Chondrocyte (in vitro differentiated cells): ENCODE data around the gene TPRG1L. TPM values are rescaled to one million over a fixed set of nuclear protein-coding genes. Genes with fewer than 3 reads are reported as not detected.
A peak's percentile ranks its signal among the peaks of the same experiment; 100 is the strongest.
"Not testable (repeated sequence)": the region's sequence is repeated elsewhere in the genome, so short reads cannot be mapped to it uniquely, and the experiment has no call there.

Source experiments
- DNase-seq: peaks from one replicate; pipeline ENCODE4 v3.0.0; 2021; ENCODE audit warnings: mixed read lengths, low spot score
- H3K27ac Mint-ChIP-seq: one replicate; pipeline ENCODE4 v1.8.0; 2021; ENCODE audit warnings: mild to moderate bottlenecking, moderate library complexity, mixed read lengths; ENCODE audit not compliant: unreplicated experiment
- H3K27me3 Mint-ChIP-seq: 2 replicates; pipeline ENCODE4 v1.8.0; 2021; ENCODE audit warnings: low read depth, mixed read lengths
- H3K36me3 Mint-ChIP-seq: 2 replicates; pipeline ENCODE4 v1.8.0; 2021; ENCODE audit warnings: low read depth, mixed read lengths
- H3K4me1 Mint-ChIP-seq: 2 replicates; pipeline ENCODE4 v1.8.0; 2021; ENCODE audit warnings: low read depth, mild to moderate bottlenecking, mixed read lengths
- H3K4me3 Mint-ChIP-seq: one replicate; pipeline ENCODE4 v1.8.0; 2021; ENCODE audit warnings: mild to moderate bottlenecking, moderate library complexity, mixed read lengths; ENCODE audit not compliant: unreplicated experiment
- H3K9me3 Mint-ChIP-seq: 2 replicates; pipeline ENCODE4 v1.8.0; 2021; ENCODE audit warnings: low read depth, mixed read lengths
- total RNA-seq: library from RNA; stranded (reverse); gene quantifications from 3 replicates; pipeline ENCODE4 v1.2.1, GENCODE V29; 2021
- TF ChIP-seq, protein P1 (sequence below): fragments of 200-600 bp; sonication (generic); IDR thresholded peaks from 2 replicates; pipeline ENCODE4 v1.5.0; 2021; ENCODE audit warnings: antibody characterized with exemption, mild to moderate bottlenecking, moderate library complexity

The TPRG1L gene
- total RNA-seq, 1 donor from 2014 or later, result 53.7 TPM

DNA sequence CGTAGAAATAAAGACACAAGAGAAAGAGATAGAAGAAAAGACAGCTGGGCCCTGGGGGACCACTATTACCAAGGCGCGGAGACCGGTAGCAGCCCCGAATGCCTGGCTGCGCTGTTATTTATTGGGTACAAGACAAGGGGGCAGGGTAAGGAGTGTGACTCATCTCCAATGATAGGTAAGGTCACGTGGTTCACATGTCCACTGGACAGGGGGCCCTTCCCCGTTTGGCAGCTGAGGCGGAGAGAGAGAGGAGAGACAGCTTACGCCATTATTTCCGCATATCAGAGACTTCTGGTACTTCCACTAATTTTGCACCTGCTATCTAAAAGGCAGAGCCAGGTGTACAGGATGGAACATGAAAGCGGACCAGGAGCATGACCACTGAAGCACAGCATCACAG, 4.1 kb upstream of the TPRG1L start:
- TF ChIP-seq, protein P1, sequence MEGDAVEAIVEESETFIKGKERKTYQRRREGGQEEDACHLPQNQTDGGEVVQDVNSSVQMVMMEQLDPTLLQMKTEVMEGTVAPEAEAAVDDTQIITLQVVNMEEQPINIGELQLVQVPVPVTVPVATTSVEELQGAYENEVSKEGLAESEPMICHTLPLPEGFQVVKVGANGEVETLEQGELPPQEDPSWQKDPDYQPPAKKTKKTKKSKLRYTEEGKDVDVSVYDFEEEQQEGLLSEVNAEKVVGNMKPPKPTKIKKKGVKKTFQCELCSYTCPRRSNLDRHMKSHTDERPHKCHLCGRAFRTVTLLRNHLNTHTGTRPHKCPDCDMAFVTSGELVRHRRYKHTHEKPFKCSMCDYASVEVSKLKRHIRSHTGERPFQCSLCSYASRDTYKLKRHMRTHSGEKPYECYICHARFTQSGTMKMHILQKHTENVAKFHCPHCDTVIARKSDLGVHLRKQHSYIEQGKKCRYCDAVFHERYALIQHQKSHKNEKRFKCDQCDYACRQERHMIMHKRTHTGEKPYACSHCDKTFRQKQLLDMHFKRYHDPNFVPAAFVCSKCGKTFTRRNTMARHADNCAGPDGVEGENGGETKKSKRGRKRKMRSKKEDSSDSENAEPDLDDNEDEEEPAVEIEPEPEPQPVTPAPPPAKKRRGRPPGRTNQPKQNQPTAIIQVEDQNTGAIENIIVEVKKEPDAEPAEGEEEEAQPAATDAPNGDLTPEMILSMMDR, result no peak
- H3K9me3 Mint-ChIP-seq, result no peaks in the 10 kb centered on the region
- no peak for DNase-seq
- no peak overlapping the region for H3K27ac Mint-ChIP-seq
- no peaks in the 10 kb centered on the region for H3K36me3 Mint-ChIP-seq
- no peak overlapping the region for H3K4me3 Mint-ChIP-seq
- H3K4me1 Mint-ChIP-seq, result peaks cover 34% of the 10 kb centered on the region
- H3K27me3 Mint-ChIP-seq, result peaks cover 2% of the 10 kb centered on the region

DNA sequence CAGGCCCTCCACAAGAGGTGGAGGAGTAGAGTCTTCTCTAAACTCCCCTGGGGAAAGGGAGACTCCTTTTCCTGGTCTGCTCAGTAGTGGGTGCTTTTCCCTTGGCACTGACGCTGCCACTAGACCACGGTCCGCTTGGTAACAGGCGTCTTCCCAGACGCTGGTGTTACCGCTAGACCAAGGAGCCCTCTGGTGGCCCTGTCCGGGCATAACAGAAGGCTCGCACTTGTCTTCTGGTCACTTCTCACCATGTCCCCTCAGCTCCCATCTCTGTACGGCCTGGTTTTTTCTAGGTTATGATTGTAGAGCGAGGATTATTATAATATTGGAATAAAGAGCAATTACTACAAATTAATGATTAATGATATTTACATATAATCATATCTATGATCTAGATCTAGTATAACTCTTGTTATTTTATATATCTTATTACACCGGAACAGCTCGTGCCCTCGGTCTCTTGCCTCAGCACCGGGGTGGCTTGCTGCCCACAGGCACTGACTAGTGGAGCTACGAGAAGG, 3.6 kb upstream of the TPRG1L start:
- not testable (repeated sequence) for H3K36me3 Mint-ChIP-seq, DNase-seq, H3K27me3 Mint-ChIP-seq, H3K27ac Mint-ChIP-seq, H3K9me3 Mint-ChIP-seq, H3K4me3 Mint-ChIP-seq
- H3K4me1 Mint-ChIP-seq, result peaks cover 39% of the 10 kb centered on the region
- TF ChIP-seq, protein P1, result peak; percentile 78

DNA sequence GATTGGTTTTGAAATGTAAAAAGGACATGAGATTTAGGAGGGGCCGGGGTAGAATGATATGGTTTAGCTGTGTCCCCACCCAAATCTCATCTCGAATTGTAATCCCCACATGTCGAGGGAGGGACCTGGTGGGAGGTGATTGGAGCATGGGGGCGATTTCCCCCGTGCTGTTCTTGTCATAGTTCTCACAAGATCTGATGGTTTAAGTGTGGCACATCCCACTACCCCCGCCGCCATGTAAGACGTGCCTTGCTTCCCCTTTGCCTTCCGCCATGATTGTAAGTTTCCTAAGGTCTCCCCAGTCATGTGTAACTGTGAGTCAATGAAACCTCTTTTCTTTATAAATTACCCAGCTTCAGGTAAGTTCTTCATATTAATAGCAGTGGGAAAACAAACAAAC, 2.7 kb upstream of the TPRG1L start:
- H3K4me3 Mint-ChIP-seq, H3K36me3 Mint-ChIP-seq: not testable (repeated sequence)

DNA sequence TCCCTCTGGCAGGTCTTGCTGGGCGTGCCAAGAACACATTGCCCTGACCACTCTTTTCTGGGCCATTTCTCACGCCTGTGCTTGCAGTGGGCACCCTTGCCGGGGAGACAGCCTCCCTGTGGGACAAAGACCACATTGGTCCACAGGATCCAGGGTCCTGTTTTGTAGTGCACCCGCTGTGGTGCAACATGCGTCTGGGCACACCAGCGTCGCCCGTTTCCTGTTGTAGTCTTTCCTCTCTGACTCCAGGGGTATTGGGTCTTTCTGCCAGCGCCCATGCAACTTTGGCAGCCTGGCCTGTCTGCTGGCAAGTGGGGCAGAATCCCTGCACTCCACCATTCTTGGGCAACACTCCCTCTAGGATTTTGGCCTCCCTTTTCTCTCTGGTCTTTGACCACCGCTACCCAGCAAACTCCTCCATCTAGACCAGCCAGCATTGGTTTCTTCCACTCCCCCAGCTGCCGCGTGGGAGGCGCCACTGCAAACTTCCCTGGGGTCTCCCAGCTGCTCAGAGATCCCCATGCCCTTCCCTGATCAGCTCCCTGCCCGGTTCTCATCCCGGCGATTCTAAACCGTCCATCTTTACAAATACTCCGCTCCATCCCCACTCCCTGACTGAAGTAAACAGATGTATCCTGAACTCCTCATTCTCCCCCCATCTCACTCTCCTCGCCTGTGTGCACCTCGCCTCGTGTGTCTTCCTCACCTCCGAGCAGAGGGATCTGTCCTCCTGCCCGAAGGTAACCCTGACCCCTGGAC, 1.2 kb upstream of the TPRG1L start:
- peak overlapping the region; percentile 92 for H3K27ac Mint-ChIP-seq
- no peaks in the 10 kb centered on the region for H3K9me3 Mint-ChIP-seq
- TF ChIP-seq, protein P1, result no peak
- peaks cover 2% of the 10 kb centered on the region for H3K27me3 Mint-ChIP-seq
- DNase-seq, result no peak
- peak overlapping the region; percentile 92 for H3K4me3 Mint-ChIP-seq
- H3K4me1 Mint-ChIP-seq, result peaks cover 41% of the 10 kb centered on the region
- H3K36me3 Mint-ChIP-seq, result peaks cover 5% of the 10 kb centered on the region

More for the DNA sequence above, 2.7 kb upstream of the TPRG1L start:
- not testable (repeated sequence) for H3K9me3 Mint-ChIP-seq, DNase-seq, H3K27me3 Mint-ChIP-seq, H3K27ac Mint-ChIP-seq
- peaks cover 41% of the 10 kb centered on the region for H3K4me1 Mint-ChIP-seq

DNA sequence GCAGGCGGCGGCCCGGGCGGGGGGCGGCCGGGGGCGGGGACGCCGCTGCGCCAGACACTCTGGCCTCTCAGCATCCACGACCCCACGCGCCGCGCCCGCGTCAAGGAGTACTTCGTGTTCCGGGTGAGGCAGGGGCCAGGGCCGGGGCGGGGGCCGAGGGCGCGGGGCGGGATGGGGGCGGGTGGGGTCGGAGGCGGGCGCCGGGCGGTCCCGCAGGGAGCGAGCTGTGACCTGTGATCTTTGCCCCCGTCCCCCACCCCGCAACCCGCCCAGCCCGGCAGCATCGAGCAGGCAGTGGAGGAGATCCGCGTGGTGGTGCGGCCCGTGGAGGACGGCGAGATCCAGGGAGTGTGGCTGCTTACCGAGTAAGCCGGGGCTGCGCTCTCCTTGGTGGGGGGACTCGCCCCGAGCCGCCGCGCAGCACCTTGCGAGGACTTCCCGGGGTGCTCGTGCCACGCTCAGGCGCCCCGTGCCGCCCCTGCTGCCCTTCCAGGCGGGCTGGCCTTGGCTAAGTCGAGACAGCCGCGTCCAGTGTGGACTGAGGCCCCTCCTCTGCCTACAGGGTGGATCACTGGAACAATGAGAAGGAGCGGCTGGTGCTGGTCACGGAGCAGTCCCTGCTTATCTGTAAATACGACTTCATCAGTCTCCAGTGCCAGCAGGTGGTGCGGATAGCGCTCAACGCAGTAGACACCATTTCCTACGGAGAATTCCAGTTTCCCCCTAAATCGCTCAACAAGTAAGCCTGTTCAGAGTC, 514 bp downstream of the TPRG1L start:
- TF ChIP-seq, protein P1, result no peak
- Mint-ChIP-seq H3K4me1 (peaks cover 33% of the 10 kb centered on the region), H3K4me3 (peak overlapping the region; percentile 92), H3K9me3 (no peaks in the 10 kb centered on the region), H3K27ac (no peak overlapping the region), H3K36me3 (peaks cover 9% of the 10 kb centered on the region), H3K27me3 (no peaks in the 10 kb centered on the region)
- peak; percentile 79 for DNase-seq
